Activated CD4-positive, CD25-positive, alpha-beta regulatory T cell treated with anti-CD3 and anti-CD28 coated beads, Interleukin-2, amount 50 U/mL, for 16 hours (primary cell): Measurements from ENCODE around the gene DCAF5.

Source experiments
- DNase-seq: peaks from one replicate; pipeline ENCODE4 v3.0.0-alpha.2; 2020; ENCODE audit warnings: low read depth, low spot score

Gene DCAF5

GRCh38 chr14:69149461-69150244 lies 3.3 kb downstream of the DCAF5 start:
- DNase-seq = no peak

- DNase-seq = no peak
Observed at GRCh38 chr14:69142101-69142500, 10.8 kb downstream of the DCAF5 start.

- no peak for DNase-seq
Observed at GRCh38 chr14:69141550-69141949, 11.4 kb downstream of the DCAF5 start.

GRCh38 chr14:69139743-69140142 lies 13.2 kb downstream of the DCAF5 start:
- no peak for DNase-seq

- DNase-seq = no peak
Observed at GRCh38 chr14:69137843-69138535, 14.9 kb downstream of the DCAF5 start.

GRCh38 chr14:69137416-69137815 lies 15.5 kb downstream of the DCAF5 start:
- no peak for DNase-seq

- no peak for DNase-seq
Observed at GRCh38 chr14:69135133-69135532, 17.8 kb downstream of the DCAF5 start.

- DNase-seq = no peak
Observed at GRCh38 chr14:69133206-69134125, 19.5 kb downstream of the DCAF5 start.

- DNase-seq = no peak
Observed at GRCh38 chr14:69132513-69133181, 20.3 kb downstream of the DCAF5 start.

GRCh38 chr14:69131176-69131575 lies 21.7 kb downstream of the DCAF5 start:
- no peak for DNase-seq

- DNase-seq = peak; percentile 56
Observed at GRCh38 chr14:69129264-69129880, 23.5 kb downstream of the DCAF5 start.

GRCh38 chr14:69118305-69118704 lies 34.6 kb downstream of the DCAF5 start:
- DNase-seq = no peak

- no peak for DNase-seq
Observed at GRCh38 chr14:69117020-69117767, 35.7 kb downstream of the DCAF5 start.

- no peak for DNase-seq
Observed at GRCh38 chr14:69115407-69116185, 37.3 kb downstream of the DCAF5 start.

GRCh38 chr14:69114763-69115162 lies 38.2 kb downstream of the DCAF5 start:
- no peak for DNase-seq

GRCh38 chr14:69108358-69108757 lies 44.6 kb downstream of the DCAF5 start:
- DNase-seq = no peak

GRCh38 chr14:69107407-69108003 lies 45.4 kb downstream of the DCAF5 start:
- no peak for DNase-seq

- no peak for DNase-seq
Observed at GRCh38 chr14:69106451-69106850, 46.5 kb downstream of the DCAF5 start.

- DNase-seq = no peak
Observed at GRCh38 chr14:69105326-69105725, 47.6 kb downstream of the DCAF5 start.
